Pancreas (tissue), 10 donors: ENCODE data around the gene KLHL24. TPM values are rescaled to one million over a fixed set of nuclear protein-coding genes. Genes with fewer than 3 reads are reported as not detected.

Experiments
- ATAC-seq, 4 donors: fragments of 200-7000 bp; cut with Tn5 transposase; one replicate each; pipeline versions ENCODE4 v1.8.0 to v1.9.1; 2020; ENCODE audit warnings: mild to moderate bottlenecking in 4 of 4, moderate library complexity in 4 of 4
- DNase-seq, 6 donors: peaks; one replicate each; pipeline ENCODE4 v3.0.0-alpha.2; 2020
- FAIRE-seq: peaks from 2 replicates; lab custom pipeline; 2012; peaks lifted over from hg19 to GRCh38; lab: Jason Lieb, UNC
- H3K27ac ChIP-seq, 4 donors: fragments of 200-600 bp; sonication (generic); 1 replicate in 3 of 4; 2 replicates in 1 of 4; pipeline versions ENCODE4 v1.5.0 to v1.8.0; 2020
- H3K27me3 ChIP-seq, 4 donors: fragments of 200-600 bp; one replicate each; pipeline ENCODE4 v1.8.0; 2021
- H3K36me3 ChIP-seq, 3 donors: fragments of 200-600 bp; sonication (generic) in 1 of 3; one replicate each; pipeline versions ENCODE4 v1.5.0 to v1.8.0; 2020 to 2021
- H3K4me1 ChIP-seq, 3 donors: fragments of 200-600 bp; one replicate each; pipeline ENCODE4 v1.8.0; 2021
- H3K4me3 ChIP-seq, 4 donors: fragments of 200-600 bp; sonication (generic) in 2 of 4; one replicate each; pipeline versions ENCODE4 v1.5.0 to v1.8.0; 2020 to 2021
- H3K9me3 ChIP-seq, 4 donors: fragments of 200-600 bp; one replicate each; pipeline ENCODE4 v1.8.0; 2021
- CTCF ChIP-seq, 4 donors: fragments of 200-600 bp; sonication (generic) in 3 of 4; IDR thresholded peaks; one replicate each; pipeline versions ENCODE4 v1.5.0 to v1.8.0; 2021; ENCODE audit warnings: antibody characterized with exemption in 4 of 4
- WGBS, 2 donors: extraction: QIAGEN DNeasy Blood & Tissue Kit; methylation state at CpG; one replicate each; pipeline ENCODE4 v1.1.7; 2013; 5-methylcytosine and 5-hydroxymethylcytosine counted together
- intact Hi-C, 3 donors: fragments of 100-400 bp; cut with DNase I; formaldehyde crosslinking; loops; one replicate each; pipeline versions ENCODE4 v1.11.1 to v1.14.2; 2022
- polyA plus RNA-seq, 2 donors: library from polyadenylated mRNA; stranded (reverse); fragments of 200-250 nt; gene quantifications; one replicate each; pipeline ENCODE4 v1.2.3, GENCODE V29; 2013
- total RNA-seq, 6 donors: library from RNA; stranded (reverse); fragmentation: NEBNext Ultra II Directional in 4 of 6; extraction: Animal tissue kit (Norgen Biotek cat#: 25700) in 4 of 6; gene quantifications; one replicate each; pipeline versions ENCODE4 v1.2.1 to v1.2.4, GENCODE V29; 2021 to 2023
- donor health status: healthy with polysubstance abuse.
- donor health status: DM: no; HTN: no; CAD: no; lungs with moderate emphysema.
- donor health status: DM: no; HTN: no; CAD: no.
- donor health status: control.
- donor health status: control.
- donor health status: Bipolar disorder and iron deficiency.
- donor health status: DM: yes; HTN: yes; CAD: no.
- donor health status: DM: no; HTN: no; CAD: no.
- donor health status: DM: no; HTN: no; CAD: no.
- donor health status: DM: yes; HTN: yes; CAD: no.

KLHL24 gene
- total and polyA plus RNA-seq, 8 donors: 5.7 to 40.8 (median 23.9) TPM

GRCh38 chr3:183641882-183642281 lies 6.5 kb downstream of the KLHL24 start:
- Histone ChIP-seq H3K4me3 (no peak overlapping the region), H3K36me3 (no peaks in the 10 kb centered on the region), H3K4me1 (peaks cover 6 to 23% (median 11%) of the 10 kb centered on the region in 3 donors), H3K27ac (no peak overlapping the region), H3K27me3 (no peaks in the 10 kb centered on the region), H3K9me3 (no peaks in the 10 kb centered on the region)
- no peak for TF ChIP-seq CTCF (IDR thresholded peaks at IDR 0.05)
- DNase-seq: no peak
- 34 to 71% methylated on average over 2 of the region's 2 CpGs for WGBS, 2 donors
- intact Hi-C loops: no loop called here
- no peak for FAIRE-seq
- ATAC-seq: no peak

GRCh38 chr3:183644244-183644643 lies 8.8 kb downstream of the KLHL24 start:
- H3K36me3 ChIP-seq: no peaks in the 10 kb centered on the region
- FAIRE-seq: no peak
- no peak overlapping the region for H3K4me3 ChIP-seq
- no peak for TF ChIP-seq CTCF (IDR thresholded peaks at IDR 0.05)
- H3K27me3 ChIP-seq: no peaks in the 10 kb centered on the region
- no peaks in the 10 kb centered on the region for H3K9me3 ChIP-seq
- ATAC-seq: no peak
- no peak overlapping the region for H3K27ac ChIP-seq
- peaks cover 0 to 7% (median 0%) of the 10 kb centered on the region in 3 donors for H3K4me1 ChIP-seq
- no peak for DNase-seq
- 89 to 100% methylated on average over 1 of the region's 1 CpG for WGBS, 2 donors
- intact Hi-C loops: no loop called here

- Histone ChIP-seq H3K27me3 (no peaks in the 10 kb centered on the region), H3K9me3 (no peaks in the 10 kb centered on the region), H3K36me3 (peaks cover 0 to 9% (median 0%) of the 10 kb centered on the region in 3 donors), H3K4me3 (no peak overlapping the region), H3K4me1 (peaks cover 0 to 7% (median 0%) of the 10 kb centered on the region in 3 donors), H3K27ac (no peak overlapping the region)
- no peak for FAIRE-seq
- no peak for DNase-seq
- TF ChIP-seq CTCF (IDR thresholded peaks at IDR 0.05): no peak
- 98% methylated on average over 2 of the region's 2 CpGs for WGBS, 2 donors
- no peak for ATAC-seq
- intact Hi-C loops: no loop called here
Measured at GRCh38 chr3:183645254-183645653, 9.8 kb downstream of the KLHL24 start.

- intact Hi-C loops: no loop called here
- peaks cover 0 to 49% (median 16%) of the 10 kb centered on the region in 3 donors for H3K36me3 ChIP-seq
- no peaks in the 10 kb centered on the region for H3K4me1 ChIP-seq
- H3K9me3 ChIP-seq: peaks cover 0 to 10% (median 1%) of the 10 kb centered on the region in 4 donors
- FAIRE-seq: no peak
- 97 to 99% methylated on average over 4 of the region's 4 CpGs for WGBS, 2 donors
- no peak for DNase-seq
- TF ChIP-seq CTCF (IDR thresholded peaks at IDR 0.05): no peak
- no peak overlapping the region for H3K27ac ChIP-seq
- no peak overlapping the region for H3K4me3 ChIP-seq
- H3K27me3 ChIP-seq: no peaks in the 10 kb centered on the region
- ATAC-seq: no peak
Measured at GRCh38 chr3:183650554-183650953, 15.1 kb downstream of the KLHL24 start.

- H3K4me3 ChIP-seq: no peak overlapping the region
- H3K27me3 ChIP-seq: no peaks in the 10 kb centered on the region
- peaks cover 0 to 10% (median 1%) of the 10 kb centered on the region in 4 donors for H3K9me3 ChIP-seq
- peaks cover 0 to 49% (median 16%) of the 10 kb centered on the region in 3 donors for H3K36me3 ChIP-seq
- intact Hi-C loops: no loop called here
- no peak overlapping the region for H3K27ac ChIP-seq
- DNase-seq (no peak), ATAC-seq (no peak), FAIRE-seq (no peak)
- 80 to 98% methylated on average over 6 of the region's 6 CpGs for WGBS, 2 donors
- TF ChIP-seq CTCF (IDR thresholded peaks at IDR 0.05): no peak
- no peaks in the 10 kb centered on the region for H3K4me1 ChIP-seq
Measured at GRCh38 chr3:183653209-183654064, 18.0 kb downstream of the KLHL24 start.
